A673 (cell line): ENCODE measurements around the gene CBX1.

Experiments used
- EZH2 ChIP-seq: fragments of 200-600 bp; sonication (generic); IDR thresholded peaks from 2 replicates; pipeline ENCODE4 v1.6.1; 2017; ENCODE audit warnings: borderline replicate concordance, low read depth, mild to moderate bottlenecking, mixed read lengths, antibody characterized with exemption, low read length; ENCODE audit not compliant: poor library complexity, severe bottlenecking
- TF ChIP-seq, protein P1 (sequence below): fragments of 300-800, 200-600 bp; sonication (generic); conservative IDR thresholded peaks from 2 replicates; pipeline ENCODE4 v1.5.1; 2017; ENCODE audit warnings: low read depth, mild to moderate bottlenecking, antibody characterized with exemption, low read length, moderate library complexity, mixed read lengths

DNA sequence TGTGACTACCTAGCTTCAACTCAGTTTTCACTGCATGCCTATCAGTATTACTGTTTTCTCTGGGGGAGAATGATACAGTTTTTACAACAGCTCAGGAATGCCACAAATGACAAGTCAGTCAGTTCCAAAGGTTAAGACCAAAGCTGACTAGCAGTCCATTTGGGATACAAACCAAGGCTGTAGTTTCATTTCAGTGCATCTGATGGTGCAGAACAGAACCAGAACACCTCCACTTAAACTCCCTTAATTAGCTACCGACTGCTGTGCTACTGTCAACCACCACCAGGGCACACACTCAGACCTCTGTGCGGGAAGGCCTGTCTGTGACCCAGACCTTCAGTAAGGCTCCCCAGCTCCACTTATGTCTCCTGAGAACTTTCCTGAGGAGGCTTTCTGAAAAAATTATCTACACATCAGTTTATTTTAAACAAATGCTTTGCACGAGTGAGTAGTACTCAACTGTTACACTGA is 32.8 kb downstream of the CBX1 start:
- TF ChIP-seq, protein P1, sequence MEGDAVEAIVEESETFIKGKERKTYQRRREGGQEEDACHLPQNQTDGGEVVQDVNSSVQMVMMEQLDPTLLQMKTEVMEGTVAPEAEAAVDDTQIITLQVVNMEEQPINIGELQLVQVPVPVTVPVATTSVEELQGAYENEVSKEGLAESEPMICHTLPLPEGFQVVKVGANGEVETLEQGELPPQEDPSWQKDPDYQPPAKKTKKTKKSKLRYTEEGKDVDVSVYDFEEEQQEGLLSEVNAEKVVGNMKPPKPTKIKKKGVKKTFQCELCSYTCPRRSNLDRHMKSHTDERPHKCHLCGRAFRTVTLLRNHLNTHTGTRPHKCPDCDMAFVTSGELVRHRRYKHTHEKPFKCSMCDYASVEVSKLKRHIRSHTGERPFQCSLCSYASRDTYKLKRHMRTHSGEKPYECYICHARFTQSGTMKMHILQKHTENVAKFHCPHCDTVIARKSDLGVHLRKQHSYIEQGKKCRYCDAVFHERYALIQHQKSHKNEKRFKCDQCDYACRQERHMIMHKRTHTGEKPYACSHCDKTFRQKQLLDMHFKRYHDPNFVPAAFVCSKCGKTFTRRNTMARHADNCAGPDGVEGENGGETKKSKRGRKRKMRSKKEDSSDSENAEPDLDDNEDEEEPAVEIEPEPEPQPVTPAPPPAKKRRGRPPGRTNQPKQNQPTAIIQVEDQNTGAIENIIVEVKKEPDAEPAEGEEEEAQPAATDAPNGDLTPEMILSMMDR: peak; percentile 34; the same call in 1 of the 2 replicates
- TF ChIP-seq EZH2: no peak
